T-helper 2 cell (primary cell): ENCODE data around the gene TWIST1.

Source experiments
- DNase-seq, 5 experiments: peaks; one replicate each; pipeline versions ENCODE4 v3.0.0 to v3.0.0-alpha.2; 2012 to 2022
- total RNA-seq, 2 donors: gene quantifications; one replicate each; lab custom pipeline; 2026; lab: John Stamatoyannopoulos, UW

TWIST1 gene
- total RNA-seq: 0 to 0.27 reads per million in 2 donors

GRCh38 chr7:19117091-19117869 is at the start of gene TWIST1:
Gene TWIST1 (minus strand): TSS chr7:19117636. CDS start chr7:19117321, 315 bp downstream.
- peak in 1 of 5 experiments; percentile 22 for DNase-seq

GRCh38 chr7:19161671-19162070 is 44.2 kb upstream of the TWIST1 start:
- DNase-seq: no peak

DNA sequence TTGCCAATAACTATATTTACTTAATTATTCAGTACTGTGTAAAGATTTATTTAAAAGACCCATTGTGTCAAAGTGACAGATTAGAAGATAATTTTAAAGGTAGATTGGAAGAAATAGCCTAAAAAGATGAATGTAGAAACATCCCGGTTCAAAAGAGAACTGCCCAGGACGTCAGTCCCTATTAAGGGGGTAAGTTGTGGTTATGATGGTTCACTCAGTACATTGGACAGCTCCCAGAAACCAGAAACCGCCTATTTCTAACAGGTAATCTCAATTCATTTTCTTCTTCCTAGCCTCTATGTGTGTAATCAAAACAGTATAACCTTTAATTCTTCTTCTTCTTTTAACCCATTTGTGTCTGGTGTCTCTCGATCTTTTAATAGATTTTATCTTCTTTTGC is 29.3 kb upstream of the TWIST1 start:
- no peak for DNase-seq

GRCh38 chr7:19145434-19146115 is 28.1 kb upstream of the TWIST1 start:
- no peak for DNase-seq

- no peak for DNase-seq
Measured at GRCh38 chr7:19144661-19145433, 27.4 kb upstream of the TWIST1 start, which contains the start of gene FERD3L. Gene FERD3L (minus strand): TSS chr7:19145421. CDS start chr7:19145362, 59 bp downstream.

DNA sequence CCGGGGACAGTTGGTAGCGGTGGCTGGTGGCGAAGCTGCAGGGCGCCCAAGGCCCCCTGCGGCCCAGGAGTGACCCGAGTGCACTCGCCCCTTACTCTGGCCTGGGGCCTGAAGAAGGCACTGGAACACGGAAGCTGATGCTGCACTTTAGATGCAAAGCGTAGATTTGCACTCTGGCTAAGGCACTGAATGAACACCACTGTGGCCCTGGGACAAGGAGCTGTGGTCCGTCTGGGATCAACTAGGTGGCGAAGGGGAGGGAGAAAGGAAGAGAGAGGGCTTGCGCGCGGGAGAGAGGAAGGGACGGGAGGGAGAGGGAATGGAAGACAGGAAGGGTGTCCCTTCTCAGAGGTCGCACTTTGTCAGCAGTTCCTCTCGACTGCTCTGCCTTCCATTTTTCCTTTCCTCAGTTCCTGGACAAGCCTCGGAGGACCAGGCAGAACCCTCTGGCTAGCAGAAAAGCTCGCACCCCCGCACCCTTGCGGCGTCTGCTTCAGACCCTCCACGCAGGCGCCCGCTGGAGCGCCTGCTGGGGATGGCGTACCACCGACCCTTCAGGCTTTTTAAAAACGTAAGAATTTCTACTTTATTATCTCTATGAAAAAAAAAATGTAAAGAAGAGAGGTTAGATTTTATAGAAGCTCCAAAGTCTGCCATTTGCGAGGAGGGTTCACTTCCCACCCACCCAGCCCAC is 26.6 kb upstream of the TWIST1 start:
- DNase-seq: no peak

DNA sequence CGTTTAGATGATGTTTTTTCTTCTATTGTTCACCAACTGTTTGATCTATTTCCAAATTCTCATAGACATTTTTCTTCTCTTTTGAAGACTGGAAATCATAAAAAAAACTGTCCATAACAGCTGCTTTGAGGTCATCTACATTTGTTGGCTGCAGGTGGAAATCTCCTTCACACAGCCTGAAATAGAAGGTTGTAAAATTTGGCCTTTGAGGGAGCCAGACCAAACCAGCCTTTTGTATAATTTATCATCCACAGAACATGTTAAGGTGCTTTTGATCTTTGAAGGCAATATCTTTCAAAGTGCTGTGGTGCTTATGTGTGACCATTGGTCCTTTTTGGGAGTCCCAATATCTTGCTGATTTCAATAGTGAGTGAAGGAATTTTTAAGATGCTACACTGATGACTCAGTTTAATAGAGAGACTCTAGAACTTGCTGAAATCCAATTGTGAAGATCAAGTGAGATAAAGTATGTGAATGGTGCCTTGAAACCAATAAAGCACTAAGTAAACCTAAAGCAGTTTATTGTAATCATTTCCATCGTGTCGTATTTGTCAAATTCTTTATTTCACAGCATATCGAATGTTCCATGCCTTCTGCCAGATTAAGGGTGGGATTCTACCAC is 22.4 kb upstream of the TWIST1 start:
- no peak for DNase-seq

GRCh38 chr7:19133886-19134285 is 16.4 kb upstream of the TWIST1 start:
- no peak for DNase-seq

DNA sequence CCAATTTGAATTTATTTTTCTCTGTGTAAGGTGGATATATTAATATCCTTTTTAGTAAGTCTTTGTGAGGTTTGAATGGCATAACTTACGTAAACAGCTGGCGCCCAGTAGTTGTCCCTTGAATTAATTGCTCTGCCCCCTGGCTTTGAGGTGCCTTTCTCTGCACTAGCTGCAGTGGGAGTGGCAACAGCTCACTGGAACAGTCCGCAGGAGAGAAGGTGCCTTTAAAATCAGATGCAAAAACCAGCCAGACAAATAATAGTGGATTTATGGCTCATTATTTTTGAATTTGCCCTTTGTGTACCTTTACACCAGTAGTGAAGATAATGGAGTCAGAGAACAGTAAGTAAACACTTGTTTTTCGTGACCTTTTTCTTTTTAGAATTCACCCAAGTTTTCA is 16.0 kb upstream of the TWIST1 start:
- no peak for DNase-seq

- DNase-seq: no peak
Measured at GRCh38 chr7:19128856-19129255, 11.4 kb upstream of the TWIST1 start.

GRCh38 chr7:19121977-19122588 is 4.6 kb upstream of the TWIST1 start:
- no peak for DNase-seq

DNA sequence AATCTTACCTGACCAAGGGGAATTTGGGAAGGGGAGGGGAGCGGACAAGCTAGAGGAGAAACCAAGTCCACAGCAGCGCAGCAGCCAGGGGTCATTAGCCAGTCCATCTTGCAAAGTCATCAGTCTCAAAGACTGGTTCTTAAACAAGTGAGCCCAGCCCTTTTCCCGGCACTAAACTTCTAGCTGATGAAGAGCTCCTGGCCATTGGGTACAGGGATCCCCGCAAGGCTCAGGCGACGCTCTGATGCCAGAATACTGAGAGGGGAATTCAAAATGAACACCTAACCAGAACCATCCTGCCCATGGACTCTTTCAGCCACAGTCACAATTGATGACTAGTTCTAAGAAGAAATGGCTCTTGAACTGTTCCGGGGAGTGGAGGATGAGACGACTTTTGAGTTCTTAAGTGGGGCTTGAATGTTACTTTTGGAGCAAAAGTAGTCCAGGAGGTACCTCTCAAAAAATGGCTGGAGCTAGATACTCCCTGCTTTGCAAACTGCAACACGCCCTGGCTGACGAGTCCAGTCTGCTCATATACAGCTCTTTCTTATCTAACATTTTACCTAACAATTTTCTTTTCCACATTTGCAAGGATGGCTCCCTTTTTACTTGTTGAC is 2.5 kb upstream of the TWIST1 start:
- DNase-seq: no peak

DNA sequence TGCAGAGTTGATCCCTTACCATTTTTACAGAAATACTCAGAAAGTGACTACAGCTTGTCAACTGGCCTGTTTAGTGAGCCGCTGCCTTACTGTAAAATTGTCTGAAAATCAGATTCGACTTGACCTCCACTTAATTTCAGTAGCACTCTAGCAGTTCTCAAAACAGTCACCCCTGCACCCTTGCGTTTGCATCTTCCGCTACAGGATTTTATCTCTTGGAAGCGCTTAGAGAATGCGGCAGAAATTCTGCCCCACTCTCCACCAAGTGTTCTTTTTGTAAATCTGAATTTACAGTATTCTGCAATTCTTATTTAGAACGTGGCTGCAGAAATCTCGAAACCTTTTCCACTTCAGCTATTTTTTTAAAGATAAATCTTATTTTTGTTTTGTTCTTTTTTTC is 1.9 kb upstream of the TWIST1 start:
- DNase-seq: no peak

DNA sequence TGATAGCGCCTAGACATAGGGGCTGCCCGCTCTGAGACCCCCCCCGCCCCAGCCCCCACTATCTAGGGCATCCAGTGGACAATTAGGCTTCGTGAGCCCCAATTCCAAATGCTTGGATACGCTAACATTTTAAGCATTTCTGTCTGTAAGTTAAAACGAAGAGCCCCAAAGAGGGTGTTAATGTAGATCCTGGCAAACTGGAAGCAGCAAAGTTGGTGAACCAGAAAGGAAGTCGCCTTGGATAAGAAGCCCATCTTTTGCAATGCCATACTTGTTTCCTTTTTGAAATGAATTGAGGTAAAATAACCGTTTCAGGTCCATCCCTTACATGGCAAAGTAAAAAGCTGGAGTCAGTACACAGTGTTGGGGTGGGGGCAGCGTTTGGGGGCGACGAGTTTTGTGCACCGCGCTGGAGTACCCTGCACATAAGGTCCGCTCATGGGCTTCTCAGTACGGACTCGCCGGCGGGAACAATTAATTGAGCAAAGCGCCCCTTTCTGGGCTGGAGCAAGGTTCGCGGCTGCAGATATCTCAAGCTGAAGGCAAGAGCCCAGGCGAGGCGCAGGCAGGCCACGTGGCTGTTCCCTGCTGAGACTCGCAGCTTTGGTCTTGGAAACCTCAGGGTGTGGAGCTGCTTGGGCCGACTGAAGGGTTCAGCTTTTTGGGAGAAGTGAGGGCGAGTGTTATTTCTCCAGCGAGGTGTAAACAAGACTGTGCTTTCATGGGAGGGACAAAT is 1.4 kb upstream of the TWIST1 start:
- DNase-seq: no peak

DNA sequence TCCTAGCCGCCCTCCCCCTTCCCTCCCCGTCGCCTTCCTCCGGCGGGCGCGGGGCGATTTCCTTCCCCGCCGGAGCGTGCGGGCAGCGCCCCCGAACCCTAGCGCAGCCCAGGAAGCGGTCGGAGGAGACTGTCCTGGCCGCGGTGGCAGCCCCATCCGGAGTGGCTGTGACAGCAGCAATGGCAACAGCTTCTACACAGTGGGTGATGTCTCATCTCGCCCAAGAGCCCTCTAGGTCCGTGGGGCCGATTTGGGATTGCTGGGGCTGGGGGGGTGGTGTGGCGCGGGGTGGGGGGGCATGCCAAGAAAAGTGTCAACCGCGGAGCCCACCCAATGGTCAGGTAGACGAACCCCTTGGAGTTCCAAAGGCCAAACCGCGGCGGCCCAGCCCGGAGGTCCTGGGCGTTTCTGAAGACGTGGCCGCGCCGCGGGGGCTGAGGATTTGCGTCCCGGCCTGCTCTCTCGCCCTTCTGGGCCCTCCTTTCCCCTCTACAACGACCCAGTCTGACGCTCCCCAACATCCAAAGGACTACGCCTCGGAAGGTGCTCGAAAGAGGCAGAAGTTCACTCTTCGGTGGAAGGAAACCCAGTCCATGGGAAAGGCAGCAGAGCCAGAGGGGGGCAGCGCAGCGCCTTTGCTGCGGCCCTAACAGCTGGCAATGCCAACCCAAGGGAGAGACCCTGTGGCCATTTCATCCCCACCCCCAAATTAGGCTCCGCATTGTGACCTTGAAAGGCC is 603 bp upstream of the TWIST1 start:
- no peak for DNase-seq

DNA sequence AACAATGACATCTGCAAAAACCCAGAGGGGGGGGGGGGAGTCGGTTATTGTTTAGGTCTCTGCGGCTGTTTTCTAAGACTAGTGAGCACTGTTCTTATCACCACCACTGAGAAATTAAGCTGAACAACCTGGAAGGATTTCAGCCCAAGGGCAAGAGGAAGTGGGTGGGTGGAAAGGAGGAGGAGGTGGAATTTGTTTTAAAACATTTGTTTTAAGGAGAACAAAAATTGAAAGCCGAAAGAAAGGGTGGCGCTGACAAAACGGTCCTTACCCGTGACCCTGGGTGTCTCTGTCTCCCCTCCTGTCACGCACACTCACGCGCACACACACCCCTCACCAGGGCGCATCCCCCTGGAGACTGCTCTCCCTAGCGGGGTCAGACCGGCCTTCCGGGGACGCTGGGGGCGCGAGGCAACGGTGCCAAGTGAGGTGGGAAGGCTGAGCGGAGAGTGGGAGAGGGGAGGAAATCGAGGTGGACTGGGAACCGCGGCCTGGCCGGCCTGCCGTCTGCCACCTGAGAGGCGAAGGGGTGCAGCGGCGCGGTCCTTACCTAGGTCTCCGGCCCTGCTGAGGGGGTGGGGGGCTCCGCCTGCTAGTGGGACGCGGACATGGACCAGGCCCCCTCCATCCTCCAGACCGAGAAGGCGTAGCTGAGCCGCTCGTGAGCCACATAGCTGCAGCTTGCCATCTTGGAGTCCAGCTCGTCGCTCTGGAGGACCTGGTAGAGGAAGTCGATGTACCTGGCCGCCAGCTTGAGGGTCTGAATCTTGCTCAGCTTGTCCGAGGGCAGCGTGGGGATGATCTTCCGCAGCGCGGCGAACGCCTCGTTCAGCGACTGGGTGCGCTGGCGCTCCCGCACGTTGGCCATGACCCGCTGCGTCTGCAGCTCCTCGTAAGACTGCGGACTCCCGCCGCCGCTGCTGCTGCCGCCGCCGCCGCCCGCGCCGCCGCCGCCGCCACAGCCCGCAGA is 1.0 kb downstream of the TWIST1 start:
- DNase-seq: peak in 1 of 5 experiments; percentile 26

GRCh38 chr7:19114551-19114855 is 2.9 kb downstream of the TWIST1 start:
- no peak for DNase-seq

DNA sequence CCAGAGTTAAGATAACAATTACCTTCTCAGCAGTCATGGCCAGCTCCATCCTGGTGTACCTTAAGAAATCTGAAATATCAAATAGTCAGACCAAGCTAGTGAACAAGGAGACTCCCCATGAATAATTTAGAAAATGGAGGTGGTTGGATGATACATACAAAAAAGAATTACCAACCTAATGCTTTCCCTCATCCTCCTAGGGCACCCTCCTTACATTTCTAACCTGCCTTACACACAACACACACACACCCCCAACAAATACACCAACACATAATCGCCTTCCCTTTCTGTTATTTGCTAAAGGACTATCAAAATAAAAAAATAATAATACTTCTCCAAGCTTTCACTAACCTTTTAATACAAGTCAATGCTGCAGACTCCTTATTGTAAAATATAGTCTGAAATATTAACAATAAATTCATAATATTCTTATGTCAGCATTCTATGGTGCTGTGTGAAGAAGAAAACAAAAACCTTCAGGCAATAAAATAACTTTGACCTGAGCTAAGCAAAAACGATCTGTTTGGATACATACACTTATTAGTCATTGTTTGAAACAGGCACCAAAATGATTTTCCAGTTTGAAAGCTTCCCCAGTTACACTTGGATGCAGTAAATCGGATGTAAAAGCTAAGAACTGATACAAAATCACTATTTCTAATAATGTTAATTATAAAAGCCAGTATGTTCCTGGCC is 3.4 kb downstream of the TWIST1 start:
- DNase-seq: no peak
